Left ventricle myocardium inferior (tissue), 1 donor: ENCODE results near the gene SPCS3. TPM values are rescaled to one million over a fixed set of nuclear protein-coding genes. Genes with fewer than 3 reads are reported as not detected.

ENCODE experiments used
- DNase-seq: peaks from one replicate; pipeline ENCODE4 v3.0.0-alpha.2; 2020
- H3K27ac ChIP-seq: fragments of 200-600 bp; replicated peaks from 2 replicates; pipeline ENCODE4 v1.8.0; 2021
- H3K27me3 ChIP-seq: fragments of 200-600 bp; 2 replicates; pipeline ENCODE4 v1.8.0; 2021; ENCODE audit warnings: low read depth
- H3K36me3 ChIP-seq: fragments of 200-600 bp; 2 replicates; pipeline ENCODE4 v1.8.0; 2021
- H3K4me1 ChIP-seq: fragments of 200-600 bp; 2 replicates; pipeline ENCODE4 v1.8.0; 2021
- H3K4me3 ChIP-seq: fragments of 200-600 bp; 2 replicates; pipeline ENCODE4 v1.8.0; 2021; ENCODE audit warnings: mild to moderate bottlenecking, moderate library complexity
- H3K9me3 ChIP-seq: fragments of 200-600 bp; replicated peaks from 2 replicates; pipeline ENCODE4 v1.8.0; 2021
- intact Hi-C: fragments of 100-400 bp; cut with micrococcal nuclease; formaldehyde crosslinking; loops from one replicate; pipeline ENCODE4 v1.11.0; 2022
- total RNA-seq: library from RNA; stranded (reverse); fragmentation: NEBNext Ultra II Directional; extraction: Animal tissue kit (Norgen Biotek cat#: 25700); gene quantifications from one replicate; pipeline ENCODE4 v1.2.1, GENCODE V29; 2021
- TF ChIP-seq, protein P1 (sequence below): fragments of 200-600 bp; IDR thresholded peaks from 2 replicates; pipeline ENCODE4 v1.8.0; 2021; ENCODE audit warnings: antibody characterized with exemption, mild to moderate bottlenecking, borderline replicate concordance
- donor health status: DM: no; HTN: yes; CAD: no; lungs with severe emphysema.

SPCS3 gene
- total RNA-seq, 1 donor from 2014 or later = 91.8 TPM

DNA sequence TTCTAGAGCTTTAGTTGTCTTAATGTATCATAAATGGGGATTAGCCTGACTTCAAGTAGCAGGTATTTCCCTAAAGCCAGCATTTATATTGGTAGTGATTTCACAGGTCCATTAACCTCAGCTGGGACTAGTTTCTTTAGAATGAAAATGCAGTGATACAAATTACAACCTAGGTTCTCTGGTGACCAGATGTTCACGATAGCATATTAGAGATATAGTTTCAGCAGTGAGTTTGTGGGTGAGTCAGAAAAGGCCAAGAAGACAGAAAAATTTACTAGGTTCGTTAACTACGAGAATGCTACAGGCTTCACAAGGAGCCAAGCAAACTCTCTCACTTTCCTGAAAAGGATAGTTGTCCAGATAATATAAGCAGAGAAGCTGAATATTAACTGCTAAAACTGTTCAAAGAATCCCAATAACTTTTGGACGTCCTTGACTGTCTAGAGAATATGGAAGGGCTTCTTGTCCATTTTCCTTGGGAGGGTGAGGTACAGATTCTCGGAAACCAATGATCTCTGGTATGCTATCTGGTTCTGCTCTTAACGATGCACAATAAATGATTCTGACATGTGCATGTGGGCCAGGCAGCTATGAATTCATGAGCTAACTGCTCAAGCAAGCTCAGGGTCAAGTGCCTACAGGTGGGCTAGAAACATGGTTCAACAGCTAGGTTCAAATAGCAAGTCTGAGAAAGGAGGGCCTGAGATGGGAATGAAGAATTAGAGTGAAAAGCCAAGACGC, 6.0 kb upstream of the SPCS3 start:
- intact Hi-C loops = no loop called here
- no peaks in the 10 kb centered on the region for H3K9me3 ChIP-seq
- DNase-seq = no peak
- H3K4me3 ChIP-seq = no peak overlapping the region
- no peak overlapping the region for H3K27ac ChIP-seq
- no peaks in the 10 kb centered on the region for H3K27me3 ChIP-seq
- no peaks in the 10 kb centered on the region for H3K36me3 ChIP-seq
- TF ChIP-seq, protein P1, sequence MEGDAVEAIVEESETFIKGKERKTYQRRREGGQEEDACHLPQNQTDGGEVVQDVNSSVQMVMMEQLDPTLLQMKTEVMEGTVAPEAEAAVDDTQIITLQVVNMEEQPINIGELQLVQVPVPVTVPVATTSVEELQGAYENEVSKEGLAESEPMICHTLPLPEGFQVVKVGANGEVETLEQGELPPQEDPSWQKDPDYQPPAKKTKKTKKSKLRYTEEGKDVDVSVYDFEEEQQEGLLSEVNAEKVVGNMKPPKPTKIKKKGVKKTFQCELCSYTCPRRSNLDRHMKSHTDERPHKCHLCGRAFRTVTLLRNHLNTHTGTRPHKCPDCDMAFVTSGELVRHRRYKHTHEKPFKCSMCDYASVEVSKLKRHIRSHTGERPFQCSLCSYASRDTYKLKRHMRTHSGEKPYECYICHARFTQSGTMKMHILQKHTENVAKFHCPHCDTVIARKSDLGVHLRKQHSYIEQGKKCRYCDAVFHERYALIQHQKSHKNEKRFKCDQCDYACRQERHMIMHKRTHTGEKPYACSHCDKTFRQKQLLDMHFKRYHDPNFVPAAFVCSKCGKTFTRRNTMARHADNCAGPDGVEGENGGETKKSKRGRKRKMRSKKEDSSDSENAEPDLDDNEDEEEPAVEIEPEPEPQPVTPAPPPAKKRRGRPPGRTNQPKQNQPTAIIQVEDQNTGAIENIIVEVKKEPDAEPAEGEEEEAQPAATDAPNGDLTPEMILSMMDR = no peak
- peaks cover 7% of the 10 kb centered on the region for H3K4me1 ChIP-seq

DNA sequence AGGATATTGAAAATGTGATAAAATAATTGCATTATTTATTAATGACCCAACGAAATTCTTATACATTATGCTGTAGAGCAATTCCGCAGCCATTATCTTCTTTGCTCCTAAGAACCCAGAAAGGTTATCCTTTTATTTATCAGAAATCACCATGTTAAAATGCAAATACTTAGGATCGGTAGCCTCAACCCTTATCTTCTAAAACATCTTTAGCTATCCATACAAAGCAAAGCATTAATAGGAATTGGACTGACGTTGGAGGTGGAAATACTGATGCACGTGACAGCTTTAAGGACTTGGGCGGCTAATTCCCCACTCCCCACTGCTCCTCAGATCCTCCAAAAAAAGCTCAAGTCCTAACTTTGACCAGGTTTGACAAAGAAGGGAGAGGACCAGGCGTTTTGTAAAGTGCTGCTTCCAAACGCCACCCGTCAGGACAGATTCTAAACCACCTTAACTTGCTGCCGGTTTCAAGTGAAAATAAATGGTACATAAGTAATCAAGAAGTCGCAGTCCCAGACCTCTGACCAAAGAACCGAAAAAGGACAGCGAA, 539 bp upstream of the SPCS3 start:
- intact Hi-C loops = no loop called here

DNA sequence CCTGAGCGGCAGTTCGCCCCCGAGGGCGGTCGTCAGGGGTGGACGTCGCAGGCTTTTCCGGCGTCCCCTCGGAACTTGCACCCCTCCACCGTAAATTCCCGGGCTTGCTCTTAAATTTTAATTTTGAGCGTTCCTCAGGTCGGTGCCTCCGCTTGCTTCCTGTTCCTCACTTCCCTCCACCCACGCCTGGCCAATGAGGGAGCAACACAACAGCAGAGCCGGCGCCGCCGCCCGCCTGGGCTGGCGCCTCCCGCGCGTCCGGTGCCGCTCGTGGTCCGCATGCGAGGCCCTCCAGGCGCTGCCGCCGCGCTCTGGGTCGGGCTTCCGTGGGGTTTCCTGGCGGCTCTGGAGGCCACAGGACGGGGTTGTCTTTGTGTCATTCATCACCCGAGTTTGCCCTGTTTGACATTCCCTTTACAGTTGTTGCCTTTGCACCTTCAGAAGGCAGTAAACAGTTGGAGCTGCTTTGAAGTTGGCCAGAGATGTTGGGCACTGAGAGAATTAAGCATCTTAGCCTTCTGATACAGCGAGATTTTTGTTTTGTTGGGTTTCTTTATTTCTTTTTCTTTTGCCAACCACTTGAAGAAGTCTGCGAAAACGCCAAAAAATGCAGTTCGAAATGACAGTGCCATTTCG, 692 bp downstream of the SPCS3 start:
- H3K27me3 ChIP-seq = no peaks in the 10 kb centered on the region
- intact Hi-C loops = no loop called here
- H3K4me1 ChIP-seq = peaks cover 63% of the 10 kb centered on the region
- peak; percentile 91 for DNase-seq
- H3K36me3 ChIP-seq = no peaks in the 10 kb centered on the region
- TF ChIP-seq, protein P1 = no peak
- peak overlapping the region; percentile 99 for H3K27ac ChIP-seq
- peak overlapping the region; percentile 92 for H3K4me3 ChIP-seq
- no peaks in the 10 kb centered on the region for H3K9me3 ChIP-seq

More for the DNA sequence above, 539 bp upstream of the SPCS3 start:
- no peak for DNase-seq
- Histone ChIP-seq H3K9me3 (no peaks in the 10 kb centered on the region), H3K27ac (peak overlapping the region; percentile 99), H3K4me3 (peak overlapping the region; percentile 92), H3K4me1 (peaks cover 51% of the 10 kb centered on the region), H3K36me3 (no peaks in the 10 kb centered on the region), H3K27me3 (no peaks in the 10 kb centered on the region)
- TF ChIP-seq, protein P1 = no peak

DNA sequence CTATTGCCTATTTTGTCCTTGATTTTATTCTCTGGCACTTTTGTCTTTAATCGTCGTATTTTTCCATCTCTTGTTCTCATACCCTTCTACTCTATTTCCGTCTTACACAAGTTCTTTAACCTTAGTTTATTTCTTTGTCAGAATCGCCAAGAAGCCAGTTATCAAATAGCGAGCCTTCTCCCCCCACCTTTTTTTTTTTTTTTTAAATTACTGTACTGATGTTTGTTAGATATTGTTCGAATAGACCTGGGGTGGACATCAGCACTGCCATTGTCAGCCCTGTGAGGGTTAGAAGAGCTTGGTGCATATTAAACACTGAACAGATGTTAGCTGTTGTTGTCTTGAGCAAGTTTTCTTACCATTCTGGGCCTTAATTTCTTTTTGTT, 1.2 kb downstream of the SPCS3 start:
- no peaks in the 10 kb centered on the region for H3K36me3 ChIP-seq
- peak overlapping the region; percentile 92 for H3K4me3 ChIP-seq
- no peak for DNase-seq
- no peaks in the 10 kb centered on the region for H3K27me3 ChIP-seq
- TF ChIP-seq, protein P1 = no peak
- H3K4me1 ChIP-seq = peaks cover 66% of the 10 kb centered on the region
- intact Hi-C loops = no loop called here
- no peaks in the 10 kb centered on the region for H3K9me3 ChIP-seq
- peak overlapping the region; percentile 99 for H3K27ac ChIP-seq

DNA sequence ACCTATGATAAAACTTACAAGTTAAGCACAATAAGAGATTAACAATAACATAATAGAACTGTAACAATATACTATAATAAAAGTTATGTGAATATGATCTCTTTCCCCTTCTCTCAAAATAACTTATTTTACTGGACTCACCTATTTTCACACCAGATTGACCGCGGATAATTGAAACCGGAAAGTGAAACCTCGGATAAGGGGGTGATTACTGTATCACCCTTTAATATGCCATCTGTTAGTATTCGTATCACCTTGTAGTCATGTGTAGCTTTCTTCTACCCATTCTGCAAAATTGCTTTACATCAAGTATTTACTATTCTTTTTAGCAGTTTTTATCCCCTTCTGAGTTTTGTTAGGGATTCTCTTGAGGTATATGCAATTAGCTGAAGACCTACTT, 1.8 kb downstream of the SPCS3 start:
- TF ChIP-seq, protein P1 = no peak
- no peaks in the 10 kb centered on the region for H3K36me3 ChIP-seq
- H3K27me3 ChIP-seq = no peaks in the 10 kb centered on the region
- intact Hi-C loops = no loop called here
- peaks cover 72% of the 10 kb centered on the region for H3K4me1 ChIP-seq
- H3K27ac ChIP-seq = peak overlapping the region; percentile 99
- no peaks in the 10 kb centered on the region for H3K9me3 ChIP-seq
- peak overlapping the region; percentile 92 for H3K4me3 ChIP-seq
- no peak for DNase-seq
